ENCODE results near the gene TMEM39B.

GRCh38 chr1:32116531-32116930, 43.8 kb downstream of the TMEM39B start:
- TF ChIP-seq CTCF (IDR thresholded peaks at IDR 0.05) (no peak), POLR2A (IDR thresholded peaks at IDR 0.05; ENCODE audit: low read depth) (no peak)
